GM12892 (cell line): ENCODE results near the gene DDHD1.

Source experiments
- POLR2A ChIP-seq: IDR thresholded peaks from 2 replicates; pipeline ENCODE4 v1.6.1; 2011; ENCODE audit warnings: low read depth, low read length, control low read depth
- POLR2AphosphoS5 ChIP-seq: IDR thresholded peaks from 2 replicates; pipeline ENCODE4 v1.6.1; 2011; ENCODE audit warnings: low read depth, low read length, control low read depth
- TAF1 ChIP-seq: IDR thresholded peaks from 2 replicates; pipeline ENCODE4 v1.6.1; 2011; ENCODE audit warnings: low read depth, mild to moderate bottlenecking, control low read depth, low read length, borderline replicate concordance

DNA sequence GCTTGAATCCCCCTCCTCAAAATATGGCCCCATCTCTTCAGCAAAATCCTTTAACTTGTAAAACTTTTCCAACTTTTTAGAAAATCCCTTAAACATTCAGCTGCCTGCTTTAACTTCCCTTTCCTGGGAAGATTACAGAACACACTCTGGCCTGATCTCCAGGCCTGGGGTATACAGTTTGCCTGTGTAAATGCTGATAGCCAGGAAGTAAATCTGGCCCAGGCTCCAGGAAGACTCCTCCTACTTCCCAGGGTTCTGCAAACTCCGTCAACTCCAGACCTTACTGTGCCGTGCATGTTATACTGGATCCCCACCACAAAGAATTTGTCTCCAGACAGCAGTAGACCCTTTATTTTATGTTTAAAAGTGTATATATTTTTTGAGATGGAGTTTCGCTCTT lies 135.3 kb downstream of the DDHD1 start:
- TF ChIP-seq POLR2A (no peak), POLR2AphosphoS5 (no peak), TAF1 (no peak)
